Neuronal stem cell (in vitro differentiated cells): ENCODE measurements around the gene KCTD16.

Experiments used
- DNase-seq: peaks from one replicate; pipeline ENCODE4 v3.0.0-alpha.2; 2013; ENCODE audit warnings: low spot score
- H2AFZ ChIP-seq: one replicate; pipeline ENCODE4 v1.6.1; 2013; ENCODE audit warnings: mild to moderate bottlenecking, low read length, inconsistent platforms
- H2AK5ac ChIP-seq: 2 replicates; pipeline ENCODE4 v1.6.1; 2013; ENCODE audit warnings: low read depth, mild to moderate bottlenecking, inconsistent platforms, low read length, moderate library complexity, mixed read lengths
- H2BK120ac ChIP-seq: 2 replicates; pipeline ENCODE4 v1.6.1; 2013; ENCODE audit warnings: low read depth, mild to moderate bottlenecking, inconsistent platforms, low read length, moderate library complexity, mixed read lengths
- H2BK12ac ChIP-seq: one replicate; pipeline ENCODE4 v1.6.1; 2013; ENCODE audit warnings: low read length, inconsistent platforms
- H2BK15ac ChIP-seq: 2 replicates; pipeline ENCODE4 v1.6.1; 2013; ENCODE audit warnings: mild to moderate bottlenecking, low read length, inconsistent platforms, mixed read lengths
- H2BK5ac ChIP-seq: one replicate; pipeline ENCODE4 v1.6.1; 2013; ENCODE audit warnings: inconsistent platforms, mild to moderate bottlenecking, low read length, moderate library complexity
- H3K14ac ChIP-seq: one replicate; pipeline ENCODE4 v1.6.1; 2013; ENCODE audit warnings: low read length, inconsistent platforms
- H3K18ac ChIP-seq: 2 replicates; pipeline ENCODE4 v1.6.1; 2013; ENCODE audit warnings: low read length, inconsistent platforms
- H3K23ac ChIP-seq: 2 replicates; pipeline ENCODE4 v1.6.1; 2013; ENCODE audit warnings: low read depth, mild to moderate bottlenecking, mixed read lengths, low read length, inconsistent platforms; ENCODE audit not compliant: poor library complexity
- H3K27ac ChIP-seq: replicated peaks from 3 replicates; pipeline ENCODE4 v1.5.1; 2013; ENCODE audit warnings: low read length, inconsistent platforms
- H3K27me3 ChIP-seq, 3 experiments: 2 replicates each; pipeline ENCODE4 v1.6.1; 2013; ENCODE audit warnings: low read length in 3 of 3, mild to moderate bottlenecking in 2 of 3, inconsistent platforms in 1 of 3, low read depth in 1 of 3, mixed read lengths in 1 of 3, moderate library complexity in 1 of 3; ENCODE audit not compliant: control insufficient read depth in 3 of 3, insufficient read depth in 3 of 3
- H3K36me3 ChIP-seq, 2 donors: replicated peaks in 1 of 2; 2 replicates each; pipeline ENCODE4 v1.6.1; 2013; ENCODE audit warnings: low read length in 2 of 2; ENCODE audit not compliant: control insufficient read depth in 2 of 2, insufficient read depth in 2 of 2
- H3K4ac ChIP-seq: 2 replicates; pipeline ENCODE4 v1.6.1; 2013; ENCODE audit warnings: inconsistent platforms, mild to moderate bottlenecking, low read length, moderate library complexity
- H3K4me1 ChIP-seq, 2 donors: 1 replicate in 1 of 2; 2 replicates in 1 of 2; pipeline ENCODE4 v1.6.1; 2013; ENCODE audit warnings: low read length in 2 of 2, low read depth in 1 of 2; ENCODE audit not compliant: control insufficient read depth in 2 of 2, insufficient read depth in 1 of 2
- H3K4me2 ChIP-seq: one replicate; pipeline ENCODE4 v1.6.1; 2013; ENCODE audit warnings: mild to moderate bottlenecking, low read length, inconsistent platforms; ENCODE audit not compliant: insufficient read depth, poor library complexity, severe bottlenecking
- H3K4me3 ChIP-seq, 2 donors: 2 replicates each; pipeline ENCODE4 v1.5.1; 2013; ENCODE audit warnings: low read length in 2 of 2, mild to moderate bottlenecking in 2 of 2, inconsistent platforms in 1 of 2, moderate library complexity in 1 of 2
- H3K79me1 ChIP-seq: one replicate; pipeline ENCODE4 v1.6.1; 2013; ENCODE audit warnings: low read depth, mild to moderate bottlenecking, inconsistent platforms, low read length, moderate library complexity
- H3K9ac ChIP-seq: one replicate; pipeline ENCODE4 v1.6.1; 2013; ENCODE audit warnings: mild to moderate bottlenecking, low read depth, low read length, inconsistent platforms; ENCODE audit not compliant: poor library complexity
- H3K9me3 ChIP-seq, 2 donors: replicated peaks in 1 of 2; 2 replicates each; pipeline versions ENCODE3 to v1.6.1; 2013; ENCODE audit warnings: low read length in 2 of 2, mild to moderate bottlenecking in 2 of 2, inconsistent platforms in 1 of 2, low read depth in 1 of 2, mixed read lengths in 1 of 2, moderate library complexity in 1 of 2; ENCODE audit not compliant: control insufficient read depth in 2 of 2, insufficient read depth in 1 of 2
- H4K8ac ChIP-seq: one replicate; pipeline ENCODE4 v1.6.1; 2013; ENCODE audit warnings: low read depth, mild to moderate bottlenecking, inconsistent platforms, low read length, moderate library complexity
- H4K91ac ChIP-seq: one replicate; pipeline ENCODE4 v1.6.1; 2013; ENCODE audit warnings: low read length, low read depth, mild to moderate bottlenecking, inconsistent platforms; ENCODE audit not compliant: poor library complexity
- WGBS, 2 donors: extraction: QIAGEN DNeasy Blood & Tissue Kit; methylation state at CpG; one replicate each; pipeline ENCODE4 v1.1.7; 2013; ENCODE audit warnings: missing lambda C conversion rate in 2 of 2, mixed read lengths in 1 of 2; ENCODE audit not compliant: insufficient read length in 2 of 2, insufficient replicate concordance in 1 of 2; ENCODE audit errors: extremely low coverage in 2 of 2; 5-methylcytosine and 5-hydroxymethylcytosine counted together

KCTD16 gene

GRCh38 chr5:144504929-144505577, 334.4 kb downstream of the KCTD16 start:
- no peak overlapping the region for H3K18ac ChIP-seq
- no peaks in the 10 kb centered on the region for H3K9me3 ChIP-seq
- H3K23ac ChIP-seq, result no peak overlapping the region
- H2BK120ac ChIP-seq, result no peak overlapping the region
- H4K8ac ChIP-seq, result no peak overlapping the region
- no peak overlapping the region for H2BK5ac ChIP-seq
- no peaks in the 10 kb centered on the region for H3K36me3 ChIP-seq
- H3K4me1 ChIP-seq, result peaks cover 3% of the 10 kb centered on the region in 2 donors
- no peak for DNase-seq
- no peak overlapping the region for H2AFZ ChIP-seq
- H3K4me2 ChIP-seq, result no peak overlapping the region
- no peak overlapping the region for H3K4ac ChIP-seq
- H3K4me3 ChIP-seq, result no peak overlapping the region
- no peak overlapping the region for H2AK5ac ChIP-seq
- H3K27ac ChIP-seq, result no peak overlapping the region
- no peaks in the 10 kb centered on the region for H3K79me1 ChIP-seq
- H2BK12ac ChIP-seq, result no peak overlapping the region
- no peak overlapping the region for H3K9ac ChIP-seq
- no CpG with 5 or more reads among the region's 5 CpGs for WGBS, 2 donors
- H3K27me3 ChIP-seq, result no peaks in the 10 kb centered on the region
- H2BK15ac ChIP-seq, result no peak overlapping the region
- H4K91ac ChIP-seq, result no peak overlapping the region
- no peak overlapping the region for H3K14ac ChIP-seq

- Histone ChIP-seq H3K27me3 (no peaks in the 10 kb centered on the region), H3K27ac (no peak overlapping the region), H2BK120ac (no peak overlapping the region), H2BK15ac (no peak overlapping the region), H3K18ac (no peak overlapping the region), H2AK5ac (no peak overlapping the region), H3K14ac (no peak overlapping the region), H3K4ac (no peak overlapping the region), H2BK12ac (no peak overlapping the region), H3K9me3 (no peaks in the 10 kb centered on the region), H3K23ac (no peak overlapping the region), H4K91ac (no peak overlapping the region), H2BK5ac (no peak overlapping the region), H3K9ac (no peak overlapping the region), H3K4me1 (peaks cover 0 to 6% of the 10 kb centered on the region in 2 donors), H3K36me3 (no peaks in the 10 kb centered on the region), H3K4me2 (no peak overlapping the region), H4K8ac (no peak overlapping the region), H3K79me1 (no peaks in the 10 kb centered on the region), H2AFZ (peak overlapping the region; percentile 29), H3K4me3 (no peak overlapping the region)
- WGBS, 2 donors, result no CpG with 5 or more reads among the region's 10 CpGs
- DNase-seq, result no peak
These were observed 340.3 kb downstream of the KCTD16 start for GRCh38 chr5:144510845-144511579.

GRCh38 chr5:144511580-144512072, 341.0 kb downstream of the KCTD16 start:
- Histone ChIP-seq H3K18ac (no peak overlapping the region), H2BK12ac (no peak overlapping the region), H2AFZ (no peak overlapping the region), H4K8ac (no peak overlapping the region), H4K91ac (no peak overlapping the region), H3K9ac (no peak overlapping the region), H3K36me3 (no peaks in the 10 kb centered on the region), H3K23ac (no peak overlapping the region), H3K4me2 (no peak overlapping the region), H2BK120ac (no peak overlapping the region), H3K4me3 (no peak overlapping the region), H3K4me1 (peaks cover 0 to 6% of the 10 kb centered on the region in 2 donors), H3K9me3 (no peaks in the 10 kb centered on the region), H2BK15ac (no peak overlapping the region), H3K79me1 (no peaks in the 10 kb centered on the region), H2AK5ac (no peak overlapping the region), H3K27me3 (no peaks in the 10 kb centered on the region), H3K14ac (no peak overlapping the region), H3K27ac (no peak overlapping the region), H2BK5ac (no peak overlapping the region), H3K4ac (no peak overlapping the region)
- WGBS, 2 donors, result no CpG with 5 or more reads among the region's 4 CpGs
- DNase-seq, result no peak

GRCh38 chr5:144522698-144523097, 352.0 kb downstream of the KCTD16 start:
- no peak overlapping the region for H2AK5ac ChIP-seq
- no peak overlapping the region for H2BK5ac ChIP-seq
- no peak overlapping the region for H3K4ac ChIP-seq
- H3K4me2 ChIP-seq, result no peak overlapping the region
- H4K91ac ChIP-seq, result no peak overlapping the region
- H3K4me1 ChIP-seq, result peaks cover 2 to 5% of the 10 kb centered on the region in 2 donors
- no peaks in the 10 kb centered on the region for H3K9me3 ChIP-seq
- no peak overlapping the region for H3K18ac ChIP-seq
- H4K8ac ChIP-seq, result no peak overlapping the region
- WGBS, 2 donors, result no CpG with 5 or more reads among the region's 1 CpG
- no peaks in the 10 kb centered on the region for H3K36me3 ChIP-seq
- H3K27ac ChIP-seq, result no peak overlapping the region
- H3K23ac ChIP-seq, result no peak overlapping the region
- H3K79me1 ChIP-seq, result no peaks in the 10 kb centered on the region
- H3K4me3 ChIP-seq, result no peak overlapping the region
- no peak overlapping the region for H3K9ac ChIP-seq
- no peak overlapping the region for H2BK15ac ChIP-seq
- no peak overlapping the region for H2AFZ ChIP-seq
- no peak overlapping the region for H2BK120ac ChIP-seq
- H2BK12ac ChIP-seq, result no peak overlapping the region
- no peak for DNase-seq
- H3K27me3 ChIP-seq, result no peaks in the 10 kb centered on the region
- no peak overlapping the region for H3K14ac ChIP-seq
